Coronary artery (tissue), 2 donors: ENCODE results near the gene NCR3LG1.

Source experiments
- DNase-seq: peaks from one replicate; pipeline ENCODE4 v3.0.0-alpha.2; 2017; ENCODE audit warnings: low spot score
- H3K27ac ChIP-seq, 2 donors: fragments of 200-600 bp; sonication (generic); one replicate each; pipeline ENCODE4 v1.5.1; 2016 to 2019
- H3K4me3 ChIP-seq: fragments of 200-600 bp; sonication (generic); 2 replicates; pipeline ENCODE4 v1.5.1; 2016; ENCODE audit warnings: mild to moderate bottlenecking, moderate library complexity
- CTCF ChIP-seq: fragments of 200-600 bp; sonication (generic); IDR thresholded peaks from one replicate; pipeline ENCODE4 v1.5.1; 2019; ENCODE audit warnings: antibody characterized with exemption

Gene NCR3LG1

GRCh38 chr11:17392872-17393271 is 41.3 kb downstream of the NCR3LG1 start:
- Histone ChIP-seq H3K4me3 (no peak overlapping the region), H3K27ac (no peak overlapping the region)
- no peak for DNase-seq
- no peak for TF ChIP-seq CTCF

- Histone ChIP-seq H3K27ac (no peak overlapping the region), H3K4me3 (no peak overlapping the region)
- TF ChIP-seq CTCF: no peak
- no peak for DNase-seq
Observed at GRCh38 chr11:17393472-17393871, 41.9 kb downstream of the NCR3LG1 start.

GRCh38 chr11:17394743-17395390 is 43.3 kb downstream of the NCR3LG1 start:
- no peak for TF ChIP-seq CTCF
- no peak overlapping the region for H3K4me3 ChIP-seq
- DNase-seq: no peak
- H3K27ac ChIP-seq: no peak overlapping the region

GRCh38 chr11:17395554-17395961 is 44.0 kb downstream of the NCR3LG1 start:
- DNase-seq: no peak
- Histone ChIP-seq H3K4me3 (no peak overlapping the region), H3K27ac (no peak overlapping the region)
- no peak for TF ChIP-seq CTCF

GRCh38 chr11:17395978-17396377 is 44.4 kb downstream of the NCR3LG1 start:
- no peak for DNase-seq
- Histone ChIP-seq H3K4me3 (no peak overlapping the region), H3K27ac (no peak overlapping the region)
- TF ChIP-seq CTCF: no peak

GRCh38 chr11:17396598-17397310 is 45.2 kb downstream of the NCR3LG1 start:
- no peak for TF ChIP-seq CTCF
- Histone ChIP-seq H3K4me3 (no peak overlapping the region), H3K27ac (no peak overlapping the region)
- no peak for DNase-seq
